ENCODE results near the gene DENND5B. TPM values are rescaled to one million over a fixed set of nuclear protein-coding genes. Genes with fewer than 3 reads are reported as not detected.

The DENND5B gene
- total and polyA plus RNA-seq, 7 donors: 4.8 to 24.3 (median 13.6) TPM

DNA sequence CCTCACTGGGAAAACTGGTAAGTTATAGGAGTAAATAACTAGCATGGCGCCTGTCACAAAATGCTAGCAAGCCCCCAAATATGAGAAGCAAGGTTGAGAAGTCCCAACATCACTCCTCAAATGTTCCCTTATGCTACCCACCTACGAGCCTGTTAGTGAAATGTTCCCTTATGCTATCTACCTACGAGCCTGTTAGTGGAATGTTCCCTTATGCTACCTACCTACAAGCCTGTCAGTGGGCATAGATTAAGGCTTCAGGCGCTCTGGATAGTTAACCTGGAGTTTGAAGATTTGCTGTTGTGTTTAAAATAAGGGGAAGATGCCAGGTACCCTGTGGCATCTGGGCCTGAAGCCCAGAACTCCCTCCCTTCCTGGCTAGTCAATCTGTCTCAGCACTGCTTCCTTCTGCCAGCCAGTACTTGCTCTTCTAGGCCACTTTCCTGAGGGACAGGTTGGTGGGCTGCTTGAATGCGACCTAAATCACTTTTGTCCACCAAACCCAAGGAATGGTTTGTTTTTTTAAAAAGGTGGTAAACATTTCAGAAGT lies 197.9 kb downstream of the DENND5B start:
- no peak overlapping the region for H3K27ac ChIP-seq
- H3K27me3 ChIP-seq (ENCODE audit: insufficient read depth in 3 of 3, low read length in 2 of 3): no peaks in the 10 kb centered on the region
- no peaks in the 10 kb centered on the region for H3K4me1 ChIP-seq
- intact Hi-C loops (cut with DNase I): no loop called here
- H3K9me3 ChIP-seq: no peaks in the 10 kb centered on the region
- no peak overlapping the region for H3K4me3 ChIP-seq
- ATAC-seq (no peak), DNase-seq (no peak)
- WGBS, 3 donors: 89 to 95% (median 95%) methylated on average over 5 of the region's 5 CpGs
- peaks cover 10 to 73% of the 10 kb centered on the region in 2 donors for H3K36me3 ChIP-seq (ENCODE audit: insufficient read depth in 1 of 2, low read depth in 1 of 2)
- TF ChIP-seq, protein P1, sequence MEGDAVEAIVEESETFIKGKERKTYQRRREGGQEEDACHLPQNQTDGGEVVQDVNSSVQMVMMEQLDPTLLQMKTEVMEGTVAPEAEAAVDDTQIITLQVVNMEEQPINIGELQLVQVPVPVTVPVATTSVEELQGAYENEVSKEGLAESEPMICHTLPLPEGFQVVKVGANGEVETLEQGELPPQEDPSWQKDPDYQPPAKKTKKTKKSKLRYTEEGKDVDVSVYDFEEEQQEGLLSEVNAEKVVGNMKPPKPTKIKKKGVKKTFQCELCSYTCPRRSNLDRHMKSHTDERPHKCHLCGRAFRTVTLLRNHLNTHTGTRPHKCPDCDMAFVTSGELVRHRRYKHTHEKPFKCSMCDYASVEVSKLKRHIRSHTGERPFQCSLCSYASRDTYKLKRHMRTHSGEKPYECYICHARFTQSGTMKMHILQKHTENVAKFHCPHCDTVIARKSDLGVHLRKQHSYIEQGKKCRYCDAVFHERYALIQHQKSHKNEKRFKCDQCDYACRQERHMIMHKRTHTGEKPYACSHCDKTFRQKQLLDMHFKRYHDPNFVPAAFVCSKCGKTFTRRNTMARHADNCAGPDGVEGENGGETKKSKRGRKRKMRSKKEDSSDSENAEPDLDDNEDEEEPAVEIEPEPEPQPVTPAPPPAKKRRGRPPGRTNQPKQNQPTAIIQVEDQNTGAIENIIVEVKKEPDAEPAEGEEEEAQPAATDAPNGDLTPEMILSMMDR (IDR thresholded peaks at IDR 0.05): no peak

DNA sequence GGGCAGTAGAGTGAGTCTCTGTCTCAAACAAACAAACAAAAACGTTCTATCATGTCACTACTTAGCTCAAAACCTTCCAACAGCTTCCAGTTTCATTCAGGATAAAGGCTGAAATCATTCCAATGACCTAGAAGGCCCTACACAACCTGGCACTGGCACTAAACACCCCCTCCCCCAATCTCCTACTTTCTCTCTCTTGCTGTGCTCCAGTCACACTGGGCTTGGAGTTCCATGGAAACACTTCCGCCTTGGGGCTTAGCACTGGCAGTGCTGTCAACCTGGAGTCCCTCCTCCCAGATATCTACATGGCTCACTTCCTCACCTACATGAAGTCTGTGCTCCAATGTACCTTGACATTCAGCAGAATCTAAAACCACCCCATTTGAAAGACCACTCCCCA lies 199.9 kb downstream of the DENND5B start:
- Histone ChIP-seq H3K4me1 (no peaks in the 10 kb centered on the region), H3K36me3 (ENCODE audit: insufficient read depth in 1 of 2, low read depth in 1 of 2) (peaks cover 8 to 80% of the 10 kb centered on the region in 2 donors), H3K27ac (no peak overlapping the region), H3K9me3 (no peaks in the 10 kb centered on the region), H3K4me3 (no peak overlapping the region), H3K27me3 (ENCODE audit: insufficient read depth in 3 of 3, low read length in 2 of 3) (no peaks in the 10 kb centered on the region)
- ATAC-seq (no peak), DNase-seq (no peak)
- 65 to 78% (median 70%) methylated on average over 2 of the region's 2 CpGs for WGBS, 3 donors
- TF ChIP-seq, protein P1 (IDR thresholded peaks at IDR 0.05): no peak
- intact Hi-C loops (cut with DNase I): no loop called here

DNA sequence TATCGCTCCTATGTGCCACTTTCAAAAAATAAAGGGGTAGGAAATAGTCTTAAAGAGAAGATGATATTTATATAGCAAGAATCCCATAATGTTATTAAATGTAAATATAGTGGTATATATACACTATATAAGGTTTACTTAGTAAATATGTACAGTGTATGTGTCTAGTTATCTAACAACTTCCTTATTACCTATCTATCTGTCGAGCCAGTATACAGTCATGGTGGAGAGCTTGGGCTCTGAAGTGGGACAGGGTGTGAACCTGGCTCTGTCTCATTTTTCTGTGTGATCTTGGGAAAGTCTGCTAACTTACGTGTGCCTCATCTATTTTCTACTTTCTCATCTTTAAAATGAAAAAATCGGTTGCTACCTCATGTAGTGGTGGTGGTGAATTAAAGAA lies 202.2 kb downstream of the DENND5B start:
- H3K36me3 ChIP-seq (ENCODE audit: insufficient read depth in 1 of 2, low read depth in 1 of 2): peaks cover 10 to 86% of the 10 kb centered on the region in 2 donors
- intact Hi-C loops (cut with DNase I): no loop called here
- 87 to 92% (median 91%) methylated on average over 4 of the region's 4 CpGs for WGBS, 3 donors

DNA sequence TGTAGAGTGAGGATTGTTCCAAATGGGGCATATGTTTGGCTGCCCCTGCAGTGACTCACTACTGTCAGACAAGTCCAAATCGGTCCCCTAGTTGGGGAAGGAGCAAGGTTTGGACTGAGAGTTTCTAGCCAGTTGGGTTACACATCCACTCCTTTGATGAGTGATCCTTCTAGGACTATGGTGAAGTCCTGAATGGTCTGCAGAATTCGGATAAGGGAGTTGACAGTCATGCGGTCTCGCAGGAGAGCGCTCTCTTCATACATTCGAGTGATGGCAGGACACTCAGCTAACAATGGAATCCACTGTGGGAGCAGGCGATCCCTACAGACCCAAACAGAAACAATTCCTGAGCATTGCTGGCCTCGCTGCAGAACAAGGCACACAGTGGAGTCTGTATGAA lies 203.5 kb downstream of the DENND5B start:
- intact Hi-C loops (cut with DNase I): no loop called here
- Histone ChIP-seq H3K36me3 (ENCODE audit: insufficient read depth in 1 of 2, low read depth in 1 of 2) (peaks cover 8 to 80% of the 10 kb centered on the region in 2 donors), H3K9me3 (no peaks in the 10 kb centered on the region), H3K27me3 (ENCODE audit: insufficient read depth in 3 of 3, low read length in 2 of 3) (no peaks in the 10 kb centered on the region), H3K4me1 (no peaks in the 10 kb centered on the region), H3K27ac (no peak overlapping the region), H3K4me3 (no peak overlapping the region)
- no peak for ATAC-seq
- 76 to 79% (median 79%) methylated on average over 8 of the region's 8 CpGs for WGBS, 3 donors
- TF ChIP-seq, protein P1 (IDR thresholded peaks at IDR 0.05): no peak
- DNase-seq: no peak

More for the DNA sequence above, 202.2 kb downstream of the DENND5B start:
- no peaks in the 10 kb centered on the region for H3K9me3 ChIP-seq
- TF ChIP-seq, protein P1 (IDR thresholded peaks at IDR 0.05): no peak
- no peaks in the 10 kb centered on the region for H3K27me3 ChIP-seq (ENCODE audit: insufficient read depth in 3 of 3, low read length in 2 of 3)
- H3K4me1 ChIP-seq: no peaks in the 10 kb centered on the region
- H3K27ac ChIP-seq: no peak overlapping the region
- DNase-seq (no peak), ATAC-seq (no peak)
- H3K4me3 ChIP-seq: no peak overlapping the region

DNA sequence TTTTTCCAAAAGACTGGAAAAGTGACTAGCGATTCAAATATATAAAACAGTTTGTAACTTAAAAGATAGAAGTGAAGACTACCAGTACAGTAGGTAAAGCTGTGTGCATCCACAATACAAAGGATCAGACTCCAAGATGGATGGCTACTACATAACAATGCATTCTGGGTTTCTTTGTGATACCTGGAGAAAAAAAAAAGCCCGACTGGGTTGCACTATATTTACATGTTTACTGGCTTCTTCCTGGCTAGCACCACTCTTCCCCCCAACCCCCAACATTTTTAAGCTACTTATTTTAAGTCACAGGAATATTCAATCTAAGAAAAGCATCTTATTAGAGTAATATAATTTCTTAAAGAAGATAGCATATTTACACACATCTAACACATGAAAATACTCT lies 203.9 kb downstream of the DENND5B start:
- H3K4me3 ChIP-seq: no peak overlapping the region
- no peaks in the 10 kb centered on the region for H3K9me3 ChIP-seq
- no peaks in the 10 kb centered on the region for H3K27me3 ChIP-seq (ENCODE audit: insufficient read depth in 3 of 3, low read length in 2 of 3)
- TF ChIP-seq, protein P1 (IDR thresholded peaks at IDR 0.05): no peak
- H3K27ac ChIP-seq: no peak overlapping the region
- ATAC-seq: no peak
- WGBS, 3 donors: 57 to 66% (median 65%) methylated on average over 2 of the region's 2 CpGs
- intact Hi-C loops (cut with DNase I): no loop called here
- no peaks in the 10 kb centered on the region for H3K4me1 ChIP-seq
- H3K36me3 ChIP-seq (ENCODE audit: insufficient read depth in 1 of 2, low read depth in 1 of 2): peaks cover 6 to 75% of the 10 kb centered on the region in 2 donors
- no peak for DNase-seq
